T-helper 9 cell (primary cell): ENCODE measurements around the gene MYDGF.
"Not testable (repeated sequence)": the region's sequence is repeated elsewhere in the genome, so short reads cannot be mapped to it uniquely, and the experiment has no call there.

Experiments used
- DNase-seq: peaks from one replicate; pipeline ENCODE4 v3.0.0-alpha.2; 2020

Gene MYDGF

GRCh38 chr19:4699826-4700692 lies 29.9 kb upstream of the MYDGF start:
- no peak for DNase-seq

- DNase-seq = no peak
Observed at GRCh38 chr19:4697304-4697703, 27.2 kb upstream of the MYDGF start.

GRCh38 chr19:4695224-4695731 lies 25.1 kb upstream of the MYDGF start:
- no peak for DNase-seq

GRCh38 chr19:4694211-4694987 lies 24.3 kb upstream of the MYDGF start:
- no peak for DNase-seq

GRCh38 chr19:4693471-4694121 lies 23.5 kb upstream of the MYDGF start:
- DNase-seq = no peak

GRCh38 chr19:4693078-4693350 lies 22.9 kb upstream of the MYDGF start:
- DNase-seq = no peak

GRCh38 chr19:4692251-4693077 lies 22.3 kb upstream of the MYDGF start:
- DNase-seq = no peak

- DNase-seq = no peak
Observed at GRCh38 chr19:4691373-4691772, 21.2 kb upstream of the MYDGF start.

- no peak for DNase-seq
Observed at GRCh38 chr19:4690361-4690760, 20.2 kb upstream of the MYDGF start.

- DNase-seq = no peak
Observed at GRCh38 chr19:4689403-4689802, 19.3 kb upstream of the MYDGF start.

GRCh38 chr19:4688587-4688986 lies 18.4 kb upstream of the MYDGF start:
- DNase-seq = no peak

- no peak for DNase-seq
Observed at GRCh38 chr19:4687396-4687795, 17.3 kb upstream of the MYDGF start.

GRCh38 chr19:4686700-4687099 lies 16.6 kb upstream of the MYDGF start:
- DNase-seq = no peak

- no peak for DNase-seq
Observed at GRCh38 chr19:4684312-4685095, 14.4 kb upstream of the MYDGF start.

- DNase-seq = no peak
Observed at GRCh38 chr19:4682417-4683200, 12.5 kb upstream of the MYDGF start.

- DNase-seq = not testable (repeated sequence)
Observed at GRCh38 chr19:4680021-4680420, 9.9 kb upstream of the MYDGF start.

GRCh38 chr19:4678881-4679790 lies 9.0 kb upstream of the MYDGF start:
- DNase-seq = no peak

- no peak for DNase-seq
Observed at GRCh38 chr19:4676955-4677731, 7.0 kb upstream of the MYDGF start.

- DNase-seq = no peak
Observed at GRCh38 chr19:4675346-4675745, 5.2 kb upstream of the MYDGF start.
